ENCODE measurements around the gene KIAA1671.

GRCh38 chr22:24968066-24968561, 15.6 kb downstream of the KIAA1671 start:
- no peak for TF ChIP-seq EZH2phosphoT487 (conservative IDR thresholded peaks at IDR 0.05; ENCODE audit: low read length)
- TF ChIP-seq CTCF (IDR thresholded peaks at IDR 0.05; ENCODE audit: insufficient read depth, low read length, poor library complexity, severe bottlenecking): no peak

Data from SU-DHL-6 (cell line).